HCT116 (cell line): ENCODE measurements around the gene INPPL1. TPM values are rescaled to one million over a fixed set of nuclear protein-coding genes. Genes with fewer than 3 reads are reported as not detected.

Experiments
- ATAC-seq: fragments of 200-7000 bp; cut with Tn5 transposase; 2 replicates; pipeline ENCODE4 v1.9.1; 2020; ENCODE audit warnings: mild to moderate bottlenecking, moderate library complexity
- BruUV-seq: library from RNA; stranded (reverse); fragments of 400-500 nt; replicated peaks from 2 replicates; lab custom pipeline; 2021; lab: Mats Ljungman, UMichigan
- CTCF ChIA-PET: fragments of 300-600 bp; sonication (Branson Sonifier 250); formaldehyde crosslinking; loops from one replicate; lab custom pipeline; 2021; ENCODE audit warnings: antibody characterized with exemption; lab: Charles Lee
- POLR2A ChIA-PET: fragments of 300-600, 350-600 bp; sonication (Branson Sonifier 250); formaldehyde crosslinking; loops from one replicate; lab custom pipeline; 2021; ENCODE audit warnings: antibody characterized with exemption; lab: Charles Lee
- RAD21 ChIA-PET, 2 experiments: fragments of 300-600 bp; sonication (Branson Sonifier 250); formaldehyde crosslinking; loops; one replicate each; lab custom pipeline; 2023; ENCODE audit warnings: low total read pairs in 2 of 2; ENCODE audit not compliant: uncharacterized antibody in 2 of 2, unreplicated experiment in 2 of 2, low non-redundant PET in 1 of 2; lab: Charles Lee
- DNase-seq: peaks from one replicate; pipeline ENCODE4 v3.0.0-alpha.2; 2010; ENCODE audit warnings: low read depth, low spot score
- H2AFZ ChIP-seq: fragments of 200-600 bp; shearing (Covaris generic), sonication (generic); 2 replicates; pipeline ENCODE4 v1.6.1; 2017; ENCODE audit warnings: low read depth, mixed run types, mixed read lengths, antibody characterized with exemption, low read length; ENCODE audit not compliant: poor library complexity, severe bottlenecking
- H3K27ac ChIP-seq: 2 replicates; pipeline ENCODE4 v1.5.1; 2012; ENCODE audit warnings: low read depth, low read length
- H3K27me3 ChIP-seq: fragments of 200-600 bp; sonication (generic); 2 replicates; pipeline ENCODE4 v1.6.1; 2016; ENCODE audit warnings: mixed run types, low read length, mixed read lengths; ENCODE audit not compliant: insufficient read depth
- H3K36me3 ChIP-seq, 2 experiments: fragments of 200-500 bp in 1 of 2; fragments of 200-600 bp in 1 of 2; sonication (Bioruptor generic) in 1 of 2; sonication (generic) in 1 of 2; 2 replicates each; pipeline versions ENCODE4 v1.5.1 to v1.6.1; 2014 to 2016; ENCODE audit warnings: low read length in 2 of 2, inconsistent platforms in 1 of 2, mixed read lengths in 1 of 2, mixed run types in 1 of 2; ENCODE audit not compliant: insufficient read depth in 2 of 2, control insufficient read depth in 1 of 2
- H3K4me1 ChIP-seq, 2 experiments: fragments of 200-600 bp in 1 of 2; sonication (generic) in 1 of 2; 2 replicates each; pipeline versions ENCODE4 v1.5.1 to v1.6.1; 2012 to 2017; ENCODE audit warnings: low read length in 2 of 2, inconsistent platforms in 1 of 2, mild to moderate bottlenecking in 1 of 2, mixed read lengths in 1 of 2, mixed run types in 1 of 2, moderate library complexity in 1 of 2; ENCODE audit not compliant: insufficient read depth in 2 of 2, control insufficient read depth in 1 of 2
- H3K4me2 ChIP-seq: fragments of 200-600 bp; sonication (generic); 2 replicates; pipeline ENCODE4 v1.6.1; 2017; ENCODE audit warnings: mixed run types, low read length, mixed read lengths
- H3K4me3 ChIP-seq, 2 experiments: fragments of 200-600 bp in 1 of 2; sonication (generic) in 1 of 2; replicated peaks in 1 of 2; 2 replicates each; pipeline ENCODE4 v1.5.1; 2011 to 2016; ENCODE audit warnings: low read length in 2 of 2, control low read depth in 1 of 2, low read depth in 1 of 2, mild to moderate bottlenecking in 1 of 2, mixed read lengths in 1 of 2, mixed run types in 1 of 2
- H3K79me2 ChIP-seq: fragments of 200-600 bp; sonication (generic); 2 replicates; pipeline ENCODE4 v1.6.1; 2017; ENCODE audit warnings: mild to moderate bottlenecking, mixed run types, low read length, moderate library complexity, mixed read lengths; ENCODE audit not compliant: insufficient read depth
- H3K9ac ChIP-seq: fragments of 200-600 bp; sonication (generic); 2 replicates; pipeline ENCODE4 v1.6.1; 2016; ENCODE audit warnings: low read length, mixed read lengths
- H3K9me2 ChIP-seq: fragments of 200-600 bp; sonication (generic), shearing (Covaris generic); 2 replicates; pipeline ENCODE4 v1.6.1; 2017; ENCODE audit warnings: mixed run types, mild to moderate bottlenecking, moderate library complexity; ENCODE audit not compliant: insufficient read depth
- H3K9me3 ChIP-seq, 2 experiments: fragments of 200-500 bp in 1 of 2; fragments of 200-600 bp in 1 of 2; sonication (Bioruptor generic) in 1 of 2; sonication (generic) in 1 of 2; 2 replicates each; pipeline ENCODE4 v1.6.1; 2014 to 2017; ENCODE audit warnings: low read length in 2 of 2, mixed read lengths in 2 of 2, inconsistent platforms in 1 of 2, low read depth in 1 of 2, mild to moderate bottlenecking in 1 of 2, mixed run types in 1 of 2, moderate library complexity in 1 of 2; ENCODE audit not compliant: control insufficient read depth in 1 of 2, insufficient read depth in 1 of 2
- H4K20me1 ChIP-seq: fragments of 200-600 bp; sonication (generic), shearing (Covaris generic); 2 replicates; pipeline ENCODE4 v1.6.1; 2017; ENCODE audit warnings: mixed run types, mild to moderate bottlenecking, moderate library complexity; ENCODE audit not compliant: insufficient read depth
- EGR1 ChIP-seq: IDR thresholded peaks from 2 replicates; pipeline ENCODE4 v1.6.1; 2012; ENCODE audit warnings: low read depth
- ELF1 ChIP-seq: IDR thresholded peaks from 2 replicates; pipeline ENCODE4 v1.6.1; 2012; ENCODE audit warnings: low read depth, borderline replicate concordance
- SIN3A ChIP-seq: IDR thresholded peaks from 2 replicates; pipeline ENCODE4 v1.6.1; 2012; ENCODE audit warnings: low read depth
- SP1 ChIP-seq: IDR thresholded peaks from 2 replicates; pipeline ENCODE4 v1.6.1; 2012; ENCODE audit warnings: low read depth
- YY1 ChIP-seq: IDR thresholded peaks from 2 replicates; pipeline ENCODE4 v1.6.1; 2011; ENCODE audit warnings: low read length, low read depth, moderate library complexity, mild to moderate bottlenecking; ENCODE audit not compliant: insufficient replicate concordance; ENCODE audit errors: extremely low read depth
- ZFX ChIP-seq: fragments of 450-650 bp; IDR thresholded peaks from 2 replicates; pipeline ENCODE4 v1.6.1; 2017
- intact Hi-C: fragments of 100-400 bp; cut with micrococcal nuclease; formaldehyde crosslinking; loops from 2 replicates; pipeline ENCODE4 v1.10.0; 2022
- total RNA-seq: library from RNA; stranded (reverse); gene quantifications from one replicate; pipeline ENCODE4 v1.2.1, GENCODE V29; 2021; ENCODE audit not compliant: unreplicated experiment
- TF ChIP-seq, protein P1 (sequence below): IDR thresholded peaks from 2 replicates; pipeline ENCODE4 v1.6.1; 2011; ENCODE audit warnings: mild to moderate bottlenecking, low read length, moderate library complexity; ENCODE audit not compliant: insufficient replicate concordance; ENCODE audit errors: extremely low read depth
- TF ChIP-seq, protein P2 (sequence below): IDR thresholded peaks from 2 replicates; pipeline ENCODE4 v1.6.1; 2012

Gene INPPL1
- total RNA-seq, 1 experiment from 2014 or later: 132 TPM

DNA sequence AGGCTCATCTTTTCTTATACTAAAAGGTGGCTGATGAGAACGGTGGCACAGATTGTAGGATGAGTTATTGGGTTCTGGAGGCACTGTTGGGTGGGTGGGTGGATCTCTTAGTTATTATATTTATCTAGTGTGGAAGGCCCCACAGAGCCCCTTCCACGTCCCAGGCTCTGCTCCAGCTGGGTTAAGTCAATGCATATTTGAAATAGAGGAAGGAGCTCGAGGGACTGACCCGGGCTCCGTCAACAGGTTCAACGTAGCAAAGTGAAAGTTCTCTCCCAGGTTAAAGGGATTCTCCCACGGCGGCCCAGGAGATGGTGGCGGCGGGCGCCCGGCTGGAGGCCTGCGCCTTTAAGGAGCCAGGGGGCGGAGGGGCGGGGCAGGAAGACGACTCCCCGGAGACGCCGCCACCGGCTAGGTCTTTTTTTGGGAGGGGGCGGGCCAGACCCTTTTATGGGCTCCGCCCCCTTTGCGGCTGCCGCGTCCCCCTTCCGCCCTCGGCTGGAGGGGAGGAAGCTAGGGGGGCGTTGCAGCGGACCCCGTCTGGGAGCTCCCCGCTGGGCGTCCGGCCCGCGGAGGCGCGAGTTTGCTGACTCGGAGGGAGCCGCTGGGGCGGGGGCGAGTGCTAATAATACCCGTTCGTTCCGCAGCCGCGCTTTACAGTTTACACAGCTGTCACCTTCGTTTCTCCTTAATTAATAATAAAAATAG lies 1.5 kb upstream of the INPPL1 start:
- H3K4me1 ChIP-seq: peaks cover 17 to 32% of the 10 kb centered on the region in 2 experiments
- CTCF ChIA-PET: interaction anchor here (0.9 to 1.8 kb wide), 5 partner anchors 15 to 214 kb away, joined by 3 to 6 read pairs (median 4); no protein-coding TSS in a partner anchor

More for the DNA sequence above, 1.5 kb upstream of the INPPL1 start:
- Histone ChIP-seq H3K36me3 (no peaks in the 10 kb centered on the region), H3K9ac (peak overlapping the region; percentile 91)
- ChIA-PET RAD21 (no interaction called here), POLR2A (no interaction called here)
- peak; percentile 78 for TF ChIP-seq EGR1
- TF ChIP-seq SP1: peak; percentile 88
- peak; percentile 80 for TF ChIP-seq SIN3A
- TF ChIP-seq ELF1: no peak; the same call in 1 of the 2 replicates
- TF ChIP-seq, protein P1, sequence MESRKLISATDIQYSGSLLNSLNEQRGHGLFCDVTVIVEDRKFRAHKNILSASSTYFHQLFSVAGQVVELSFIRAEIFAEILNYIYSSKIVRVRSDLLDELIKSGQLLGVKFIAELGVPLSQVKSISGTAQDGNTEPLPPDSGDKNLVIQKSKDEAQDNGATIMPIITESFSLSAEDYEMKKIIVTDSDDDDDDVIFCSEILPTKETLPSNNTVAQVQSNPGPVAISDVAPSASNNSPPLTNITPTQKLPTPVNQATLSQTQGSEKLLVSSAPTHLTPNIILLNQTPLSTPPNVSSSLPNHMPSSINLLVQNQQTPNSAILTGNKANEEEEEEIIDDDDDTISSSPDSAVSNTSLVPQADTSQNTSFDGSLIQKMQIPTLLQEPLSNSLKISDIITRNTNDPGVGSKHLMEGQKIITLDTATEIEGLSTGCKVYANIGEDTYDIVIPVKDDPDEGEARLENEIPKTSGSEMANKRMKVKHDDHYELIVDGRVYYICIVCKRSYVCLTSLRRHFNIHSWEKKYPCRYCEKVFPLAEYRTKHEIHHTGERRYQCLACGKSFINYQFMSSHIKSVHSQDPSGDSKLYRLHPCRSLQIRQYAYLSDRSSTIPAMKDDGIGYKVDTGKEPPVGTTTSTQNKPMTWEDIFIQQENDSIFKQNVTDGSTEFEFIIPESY: no peak
- peak; percentile 5 for TF ChIP-seq YY1
- TF ChIP-seq, protein P2, sequence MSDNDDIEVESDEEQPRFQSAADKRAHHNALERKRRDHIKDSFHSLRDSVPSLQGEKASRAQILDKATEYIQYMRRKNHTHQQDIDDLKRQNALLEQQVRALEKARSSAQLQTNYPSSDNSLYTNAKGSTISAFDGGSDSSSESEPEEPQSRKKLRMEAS: peak; percentile 84; the same call in 1 of the 2 replicates
- no peak for TF ChIP-seq ZFX
- TF ChIP-seq, all 23 proteins: peak for 5
- Histone ChIP-seq H2AFZ (peak overlapping the region; percentile 90), H3K9me3 (no peaks in the 10 kb centered on the region), H3K4me2 (peak overlapping the region; percentile 99), H3K27ac (peak overlapping the region; percentile 79), H4K20me1 (no peaks in the 10 kb centered on the region), H3K4me3 (peak overlapping the region; percentile 88 to 94), H3K27me3 (no peaks in the 10 kb centered on the region), H3K79me2 (peaks cover 10% of the 10 kb centered on the region; the same call in 1 of the 2 replicates), H3K9me2 (no peaks in the 10 kb centered on the region)
- BruUV-seq: no TSS peak
- ATAC-seq (peak; percentile 81), DNase-seq (peak; percentile 76)
- intact Hi-C loops: loop anchor here (5.0 to 10.0 kb wide), 2 partner anchors 121 to 212 kb away; partner anchors contain the start of genes CLPB and LAMTOR1
